Progenitor cell of endocrine pancreas (in vitro differentiated cells): ENCODE measurements around the gene RPH3AL. TPM values are rescaled to one million over a fixed set of nuclear protein-coding genes. Genes with fewer than 3 reads are reported as not detected.

Experiments used
- DNase-seq: peaks from one replicate; pipeline ENCODE4 v3.0.0; 2021; ENCODE audit warnings: low spot score; ENCODE audit not compliant: unreplicated experiment
- H3K27ac Mint-ChIP-seq: 2 replicates; pipeline ENCODE4 v1.8.0; 2021; ENCODE audit warnings: mild to moderate bottlenecking, moderate library complexity, mixed read lengths
- H3K27me3 Mint-ChIP-seq: 2 replicates; pipeline ENCODE4 v1.8.0; 2021; ENCODE audit warnings: mixed read lengths
- H3K36me3 Mint-ChIP-seq: 2 replicates; pipeline ENCODE4 v1.8.0; 2022; ENCODE audit warnings: mixed read lengths; ENCODE audit not compliant: insufficient read depth
- H3K4me1 Mint-ChIP-seq: 2 replicates; pipeline ENCODE4 v1.8.0; 2021; ENCODE audit warnings: low read depth, mixed read lengths
- H3K4me3 Mint-ChIP-seq: 2 replicates; pipeline ENCODE4 v1.8.0; 2021; ENCODE audit warnings: low read depth, mild to moderate bottlenecking, moderate library complexity, mixed read lengths
- H3K9me3 Mint-ChIP-seq: 2 replicates; pipeline ENCODE4 v1.8.0; 2021; ENCODE audit warnings: low read depth, mixed read lengths
- CTCF ChIP-seq: fragments of 200-600 bp; sonication (generic); IDR thresholded peaks from one replicate; pipeline ENCODE4 v1.5.0; 2021; ENCODE audit warnings: antibody characterized with exemption, mild to moderate bottlenecking; ENCODE audit not compliant: unreplicated experiment
- total RNA-seq: library from RNA; stranded (reverse); gene quantifications from 2 replicates; pipeline ENCODE4 v1.2.1, GENCODE V29; 2021

RPH3AL gene
- total RNA-seq, 1 donor from 2014 or later, result 47.6 TPM

DNA sequence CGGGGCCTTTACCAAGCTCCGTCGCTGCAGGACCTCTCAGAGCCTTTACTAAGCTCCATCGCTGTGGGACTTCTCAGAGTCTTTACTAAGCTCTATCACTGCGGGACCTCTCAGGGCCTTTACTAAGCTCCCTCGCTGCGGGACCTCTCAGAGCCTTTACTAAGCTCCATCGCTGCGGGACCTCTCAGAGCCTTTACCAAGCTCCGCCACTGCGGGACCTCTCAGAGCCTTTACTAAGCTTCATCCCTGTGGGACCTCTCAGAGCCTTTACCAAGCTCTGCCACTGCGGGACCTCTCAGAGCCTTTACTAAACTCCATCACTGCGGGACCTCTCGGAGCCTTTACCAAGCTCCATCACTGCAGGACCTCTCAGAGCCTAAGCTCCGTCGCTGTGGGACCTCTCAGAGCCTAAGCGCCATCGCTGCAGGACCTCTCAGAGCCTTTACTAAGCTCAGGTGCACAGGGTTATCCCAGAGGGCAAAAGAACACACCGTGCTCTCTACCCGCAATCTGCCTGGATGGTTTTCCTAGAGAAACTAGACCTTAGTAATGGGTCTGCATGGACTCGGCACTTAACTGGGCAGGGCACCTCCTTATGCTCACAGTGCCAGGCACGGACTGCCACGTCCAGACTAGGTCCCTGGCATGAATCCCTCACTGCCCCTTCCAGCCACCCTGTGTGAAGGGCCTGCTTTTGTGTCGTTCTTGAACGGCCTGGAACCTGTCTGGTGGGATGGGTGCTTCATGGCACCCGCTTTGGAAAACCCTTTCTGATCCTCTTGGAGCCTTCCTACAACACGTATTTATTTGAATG is 101.9 kb downstream of the RPH3AL start:
- no peak for DNase-seq
- Mint-ChIP-seq H3K9me3 (no peaks in the 10 kb centered on the region), H3K27me3 (no peaks in the 10 kb centered on the region)

DNA sequence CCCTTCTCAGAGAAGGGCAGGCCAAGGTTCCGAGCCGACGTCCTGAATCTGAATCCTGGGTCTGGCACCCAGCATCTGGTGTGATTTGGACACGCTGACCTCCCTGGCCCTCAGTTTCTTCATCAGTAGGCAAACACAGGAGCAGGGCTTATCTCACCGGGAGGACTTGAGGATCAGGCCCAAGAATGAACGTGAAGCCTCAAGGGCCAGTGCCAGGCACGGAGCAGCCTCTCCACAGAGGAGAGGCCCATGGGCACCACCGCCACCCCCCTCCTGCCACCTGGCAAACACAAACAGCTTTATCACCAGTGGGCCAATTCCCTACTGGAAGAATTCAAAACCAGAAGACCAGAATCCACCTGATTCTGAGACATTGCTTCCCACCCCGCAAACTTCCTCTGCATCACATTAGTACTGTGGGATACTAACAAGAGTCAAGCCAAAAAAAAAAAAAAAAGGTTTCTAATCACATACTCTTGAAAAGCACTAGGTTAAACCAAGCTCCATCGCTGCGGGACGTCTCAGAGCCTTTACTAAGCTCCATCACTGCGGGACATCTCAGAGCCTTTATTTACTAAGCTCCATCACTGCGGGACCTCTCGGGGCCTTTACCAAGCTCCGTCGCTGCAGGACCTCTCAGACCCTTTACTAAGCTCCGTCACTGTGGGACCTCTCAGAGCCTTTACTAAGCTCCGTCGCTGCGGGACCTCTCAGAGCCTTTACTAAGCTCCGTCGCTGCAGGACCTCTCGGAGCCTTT is 103.2 kb downstream of the RPH3AL start:
- no peak for TF ChIP-seq CTCF
- H3K36me3 Mint-ChIP-seq, result peaks cover 10% of the 10 kb centered on the region
- H3K4me3 Mint-ChIP-seq, result no peak overlapping the region
- no peaks in the 10 kb centered on the region for H3K4me1 Mint-ChIP-seq
- DNase-seq, result no peak
- H3K9me3 Mint-ChIP-seq, result no peaks in the 10 kb centered on the region
- H3K27ac Mint-ChIP-seq, result no peak overlapping the region
- H3K27me3 Mint-ChIP-seq, result no peaks in the 10 kb centered on the region

More for the DNA sequence above, 101.9 kb downstream of the RPH3AL start:
- Mint-ChIP-seq H3K4me1 (no peaks in the 10 kb centered on the region), H3K27ac (no peak overlapping the region), H3K4me3 (no peak overlapping the region), H3K36me3 (peaks cover 4% of the 10 kb centered on the region)
- TF ChIP-seq CTCF, result no peak

- Mint-ChIP-seq H3K27ac (no peak overlapping the region), H3K4me3 (no peak overlapping the region), H3K27me3 (no peaks in the 10 kb centered on the region), H3K9me3 (peaks cover 6% of the 10 kb centered on the region), H3K4me1 (no peaks in the 10 kb centered on the region), H3K36me3 (peaks cover 15% of the 10 kb centered on the region)
- TF ChIP-seq CTCF, result no peak
- no peak for DNase-seq
Observed at GRCh38 chr17:248337-249235, 104.0 kb downstream of the RPH3AL start.

- H3K27ac Mint-ChIP-seq, result peak overlapping the region; percentile 13
- H3K36me3 Mint-ChIP-seq, result peaks cover 15% of the 10 kb centered on the region
- no peak for DNase-seq
- H3K4me3 Mint-ChIP-seq, result no peak overlapping the region
- peaks cover 10% of the 10 kb centered on the region for H3K9me3 Mint-ChIP-seq
- H3K4me1 Mint-ChIP-seq, result no peaks in the 10 kb centered on the region
- H3K27me3 Mint-ChIP-seq, result no peaks in the 10 kb centered on the region
- no peak for TF ChIP-seq CTCF
Observed at GRCh38 chr17:247767-248166, 104.8 kb downstream of the RPH3AL start.
